HepG2 (cell line): ENCODE results near the gene MYH10. TPM values are rescaled to one million over a fixed set of nuclear protein-coding genes. Genes with fewer than 3 reads are reported as not detected.
A peak's percentile ranks its signal among the peaks of the same experiment; 100 is the strongest.

Experiments
- ATAC-seq: fragments of 200-7000 bp; cut with Tn5 transposase; 3 replicates; pipeline ENCODE4 v1.9.1; 2020; ENCODE audit warnings: mild to moderate bottlenecking, moderate library complexity
- BruUV-seq: library from RNA; stranded (reverse); fragments of 400-500 nt; replicated peaks from 2 replicates; lab custom pipeline; 2021; lab: Mats Ljungman, UMichigan
- CTCF ChIA-PET: fragments of 300-600 bp; formaldehyde crosslinking; extraction: SDS; loops from one replicate; lab custom pipeline; 2021; ENCODE audit warnings: low total read pairs, inconsistent platforms, low intra/inter-chr PET ratio; lab: Yijun Ruan, JAX
- POLR2A ChIA-PET: fragments of 350-600 bp; sonication (Branson Sonifier 250); formaldehyde crosslinking; loops from one replicate; lab custom pipeline; 2020; ENCODE audit warnings: antibody characterized with exemption, inconsistent platforms; lab: Yijun Ruan, JAX
- DNase-seq: peaks from one replicate; pipeline ENCODE4 v3.0.0-alpha.2; 2015; ENCODE audit warnings: low spot score
- FAIRE-seq: peaks from 3 replicates; lab custom pipeline; 2011; peaks lifted over from hg19 to GRCh38; lab: Jason Lieb, UNC
- H2AFZ ChIP-seq: one replicate; pipeline ENCODE4 v1.6.1; 2011; ENCODE audit warnings: low read length, inconsistent platforms
- H3K27ac ChIP-seq: fragments of 300-600 bp; 3 replicates; pipeline ENCODE4 v1.8.0; 2011; ENCODE audit warnings: mixed run types, mild to moderate bottlenecking, mixed read lengths, low read length, inconsistent platforms; ENCODE audit not compliant: insufficient read depth; ENCODE audit errors: extremely low read length
- H3K27me3 ChIP-seq, 2 experiments: fragments of 200-600 bp in 1 of 2; 2 replicates in 1 of 2; 3 replicates in 1 of 2; pipeline versions ENCODE4 v1.6.0 to v1.8.0; 2011; ENCODE audit warnings: low read length in 2 of 2, mild to moderate bottlenecking in 2 of 2, moderate library complexity in 2 of 2, inconsistent platforms in 1 of 2; ENCODE audit not compliant: insufficient read depth in 2 of 2, control insufficient read depth in 1 of 2
- H3K36me3 ChIP-seq, 2 experiments: fragments of 200-600 bp in 1 of 2; replicated peaks in 1 of 2; 2 replicates in 1 of 2; 3 replicates in 1 of 2; pipeline versions ENCODE4 v1.5.1 to v1.8.0; 2011; ENCODE audit warnings: low read length in 2 of 2, inconsistent platforms in 1 of 2; ENCODE audit not compliant: insufficient read depth in 2 of 2, control insufficient read depth in 1 of 2
- H3K4me1 ChIP-seq: 2 replicates; pipeline ENCODE4 v1.5.1; 2012; ENCODE audit warnings: low read length, inconsistent platforms; ENCODE audit not compliant: insufficient read depth
- H3K4me2 ChIP-seq: 2 replicates; pipeline ENCODE4 v1.6.0; 2011; ENCODE audit warnings: low read depth, low read length, inconsistent platforms
- H3K4me3 ChIP-seq, 3 experiments: fragments of 200-600 bp in 1 of 3; sonication (generic), shearing (Covaris generic) in 1 of 3; replicated peaks in 1 of 3; 2 replicates each; pipeline ENCODE4 v1.5.1; 2011 to 2016; ENCODE audit warnings: low read length in 3 of 3, inconsistent platforms in 2 of 3, low read depth in 2 of 3, mild to moderate bottlenecking in 2 of 3, control low read depth in 1 of 3, mixed read lengths in 1 of 3; ENCODE audit not compliant: insufficient read depth in 1 of 3
- H3K79me2 ChIP-seq: one replicate; pipeline ENCODE4 v1.6.1; 2011; ENCODE audit warnings: low read length, inconsistent platforms; ENCODE audit not compliant: insufficient read depth
- H3K9ac ChIP-seq: 2 replicates; pipeline ENCODE4 v1.6.0; 2011; ENCODE audit warnings: mild to moderate bottlenecking, low read depth, low read length, inconsistent platforms; ENCODE audit not compliant: insufficient read depth
- H3K9me3 ChIP-seq: 2 replicates; pipeline ENCODE4 v1.5.1; 2012; ENCODE audit warnings: mild to moderate bottlenecking, low read length
- H4K20me1 ChIP-seq: 2 replicates; pipeline ENCODE4 v1.6.0; 2011; ENCODE audit warnings: inconsistent platforms, mild to moderate bottlenecking, low read length, moderate library complexity; ENCODE audit not compliant: insufficient read depth
- ATRX ChIP-seq: sonication (generic); formaldehyde crosslinking; IDR thresholded peaks from 2 replicates; pipeline ENCODE4 v1.4.0; 2020; ENCODE audit warnings: missing genetic modification reagents, borderline replicate concordance
- CCDC6 ChIP-seq: sonication (generic); formaldehyde crosslinking; IDR thresholded peaks from 2 replicates; pipeline ENCODE4 v1.8.1; 2022; ENCODE audit warnings: mild to moderate bottlenecking, missing genetic modification reagents, moderate library complexity
- GATAD1 ChIP-seq: IDR thresholded peaks from 2 replicates; pipeline ENCODE4 v1.6.1; 2016; ENCODE audit warnings: missing genetic modification reagents, missing compliant biosample characterization
- GTF3A ChIP-seq: sonication (generic); formaldehyde crosslinking; conservative IDR thresholded peaks from 2 replicates; pipeline ENCODE4 v1.4.0; 2020; ENCODE audit warnings: mild to moderate bottlenecking, missing genetic modification reagents
- HNRNPK ChIP-seq: fragments of 200-400 bp; formaldehyde crosslinking; IDR thresholded peaks from 2 replicates; pipeline ENCODE4 v1.6.1; 2018; ENCODE audit warnings: low read length, low read depth, moderate library complexity, mild to moderate bottlenecking; ENCODE audit not compliant: poor library complexity, severe bottlenecking
- MBD4 ChIP-seq: IDR thresholded peaks from 2 replicates; pipeline ENCODE4 v1.6.1; 2012; ENCODE audit warnings: low read length, inconsistent platforms, borderline replicate concordance
- MEIS2 ChIP-seq: sonication (generic); formaldehyde crosslinking; IDR thresholded peaks from 2 replicates; pipeline ENCODE4 v1.9.0; 2021; ENCODE audit warnings: mild to moderate bottlenecking, missing genetic modification reagents
- MTA3 ChIP-seq: sonication (generic); formaldehyde crosslinking; IDR thresholded peaks from 2 replicates; pipeline ENCODE4 v1.4.0; 2020; ENCODE audit warnings: missing genetic modification reagents
- MTF2 ChIP-seq: sonication (generic); formaldehyde crosslinking; IDR thresholded peaks from 2 replicates; pipeline ENCODE4 v1.5.0; 2020; ENCODE audit warnings: missing genetic modification reagents, borderline replicate concordance
- NAIF1 ChIP-seq: sonication (generic); formaldehyde crosslinking; IDR thresholded peaks from 2 replicates; pipeline ENCODE4 v1.5.0; 2020; ENCODE audit warnings: mild to moderate bottlenecking, missing genetic modification reagents, borderline replicate concordance
- PCBP2 ChIP-seq: fragments of 200-400 bp; formaldehyde crosslinking; optimal IDR thresholded peaks from 2 replicates; pipeline ENCODE3; 2018; ENCODE audit warnings: low read length, low read depth; ENCODE audit not compliant: poor library complexity, severe bottlenecking
- PHF21A ChIP-seq: sonication (generic); formaldehyde crosslinking; IDR thresholded peaks from 2 replicates; pipeline ENCODE4 v1.5.0; 2020; ENCODE audit warnings: mild to moderate bottlenecking, missing genetic modification reagents
- PHF8 ChIP-seq: sonication (generic); formaldehyde crosslinking; IDR thresholded peaks from 2 replicates; pipeline ENCODE4 v1.5.0; 2020; ENCODE audit warnings: missing genetic modification reagents
- REXO4 ChIP-seq: sonication (generic); formaldehyde crosslinking; IDR thresholded peaks from 2 replicates; pipeline ENCODE4 v1.8.0; 2022; ENCODE audit warnings: missing genetic modification reagents, mild to moderate bottlenecking, borderline replicate concordance
- SP2 ChIP-seq: sonication (generic); formaldehyde crosslinking; IDR thresholded peaks from 2 replicates; pipeline ENCODE4 v1.5.1; 2020; ENCODE audit warnings: mild to moderate bottlenecking, missing genetic modification reagents
- SYNCRIP ChIP-seq: fragments of 200-400 bp; formaldehyde crosslinking; IDR thresholded peaks from 2 replicates; pipeline ENCODE4 v1.6.1; 2018; ENCODE audit warnings: mild to moderate bottlenecking, low read depth, low read length; ENCODE audit not compliant: insufficient read depth
- ZFP41 ChIP-seq: sonication (generic); formaldehyde crosslinking; IDR thresholded peaks from 2 replicates; pipeline ENCODE4 v1.4.0; 2020; ENCODE audit warnings: mild to moderate bottlenecking, missing genetic modification reagents, borderline replicate concordance
- ZNF138 ChIP-seq: sonication (generic); formaldehyde crosslinking; IDR thresholded peaks from 2 replicates; pipeline ENCODE4 v1.5.0; 2020; ENCODE audit warnings: mild to moderate bottlenecking, low read depth, missing genetic modification reagents
- ZNF263 ChIP-seq: sonication (generic); formaldehyde crosslinking; IDR thresholded peaks from 2 replicates; pipeline ENCODE4 v1.4.0; 2020; ENCODE audit warnings: missing genetic modification reagents
- ZNF30 ChIP-seq: sonication (generic); formaldehyde crosslinking; IDR thresholded peaks from 2 replicates; pipeline ENCODE4 v1.5.0; 2020; ENCODE audit warnings: mild to moderate bottlenecking, missing genetic modification reagents
- ZNF432 ChIP-seq: sonication (generic); formaldehyde crosslinking; IDR thresholded peaks from 2 replicates; pipeline ENCODE4 v1.5.0; 2020; ENCODE audit warnings: missing genetic modification reagents, mild to moderate bottlenecking, borderline replicate concordance
- ZNF468 ChIP-seq: sonication (generic); formaldehyde crosslinking; IDR thresholded peaks from 2 replicates; pipeline ENCODE4 v1.8.0; 2022; ENCODE audit warnings: mild to moderate bottlenecking, moderate library complexity, missing genetic modification reagents
- ZNF564 ChIP-seq: sonication (generic); formaldehyde crosslinking; IDR thresholded peaks from 2 replicates; pipeline ENCODE4 v1.8.1; 2023; ENCODE audit warnings: mild to moderate bottlenecking, missing genetic modification reagents
- ZNF816 ChIP-seq: sonication (generic); formaldehyde crosslinking; IDR thresholded peaks from 2 replicates; pipeline ENCODE4 v1.8.0; 2022; ENCODE audit warnings: missing genetic modification reagents, mild to moderate bottlenecking, borderline replicate concordance
- WGBS: methylation state at CpG from one replicate; pipeline ENCODE4 v1.1.6; 2017; ENCODE audit warnings: low lambda C conversion rate; 5-methylcytosine and 5-hydroxymethylcytosine counted together
- in situ Hi-C: cut with HindIII; loops from 2 replicates; pipeline ENCODE4 v1.10.0; 2017; ENCODE audit warnings: low pct_unique_long_range_greater_than_20kb; ENCODE audit not compliant: extremely low pct_ligation_motif_present
- intact Hi-C: fragments of 100-400 bp; cut with micrococcal nuclease; formaldehyde crosslinking; loops from one replicate; pipeline ENCODE4 v1.10.0; 2022; ENCODE audit not compliant: unreplicated experiment
- polyA plus RNA-seq, 8 experiments: library from polyadenylated mRNA; depleted of rRNA in 3 of 8; stranded (reverse) in 7 of 8; unstranded in 1 of 8; fragments of >200 nt; fragmentation: Illumina TruSeq in 4 of 8; extraction: Trizol in 4 of 8; gene quantifications; 2 replicates each; pipeline versions ENCODE4 v1.2.1 to v1.2.3, GENCODE V29; 2011 to 2016; ENCODE audit warnings: low read depth in 4 of 8, missing spikeins in 1 of 8, mixed read lengths in 1 of 8; ENCODE audit not compliant: insufficient read depth in 1 of 8
- total RNA-seq, 5 experiments: library from RNA; depleted of rRNA; stranded (reverse); fragments of >200 nt; fragmentation: Illumina TruSeq; extraction: Trizol; gene quantifications; 2 replicates each; pipeline ENCODE4 v1.2.3, GENCODE V29; 2016; ENCODE audit warnings: low read depth in 1 of 5
- TF ChIP-seq, protein P1 (sequence below): sonication (generic); formaldehyde crosslinking; IDR thresholded peaks from 2 replicates; pipeline ENCODE4 v1.4.0; 2020; ENCODE audit warnings: missing genetic modification reagents; ENCODE audit errors: not compliant biosample characterization

Gene MYH10
- total and polyA plus RNA-seq, 2 of the 13 experiments (the other 11 are each of a cell fraction or from before 2014, with no cell fraction given) = 43.4 to 68.6 TPM

DNA sequence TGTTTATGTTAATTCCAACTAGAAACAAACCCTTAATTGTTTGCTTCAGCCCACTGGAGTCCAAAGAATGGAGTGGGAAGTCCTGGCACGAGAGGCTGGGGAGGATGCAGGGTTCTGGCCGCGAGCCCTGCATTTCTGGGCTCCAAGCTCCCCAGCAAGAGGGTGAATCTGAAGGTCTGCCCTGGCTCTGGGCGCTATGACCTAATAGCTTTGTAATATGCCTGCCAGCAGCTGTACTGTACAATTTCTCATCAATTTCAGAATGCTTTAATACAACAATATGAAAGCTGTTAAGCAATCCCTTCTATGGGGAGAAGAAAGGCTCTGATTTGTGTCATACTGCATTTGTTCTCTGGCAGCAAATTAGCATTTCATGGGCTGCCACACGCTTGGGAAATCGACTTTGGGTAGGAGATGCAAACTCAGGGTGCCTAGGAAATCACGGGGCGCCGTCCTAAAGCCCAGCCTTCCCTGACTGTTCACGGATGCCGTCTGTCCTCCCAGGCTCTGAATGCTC, 151.0 kb downstream of the MYH10 start (continued):
- TF ChIP-seq SYNCRIP (no peak), ZFP41 (CRISPR knock-in tag) (no peak), ZNF30 (CRISPR knock-in tag) (no peak), HNRNPK (no peak), ZNF263 (CRISPR knock-in tag) (no peak), MTA3 (no peak), GATAD1 (CRISPR knock-in tag) (no peak), SP2 (no peak), ZNF564 (CRISPR knock-in tag) (no peak)

DNA sequence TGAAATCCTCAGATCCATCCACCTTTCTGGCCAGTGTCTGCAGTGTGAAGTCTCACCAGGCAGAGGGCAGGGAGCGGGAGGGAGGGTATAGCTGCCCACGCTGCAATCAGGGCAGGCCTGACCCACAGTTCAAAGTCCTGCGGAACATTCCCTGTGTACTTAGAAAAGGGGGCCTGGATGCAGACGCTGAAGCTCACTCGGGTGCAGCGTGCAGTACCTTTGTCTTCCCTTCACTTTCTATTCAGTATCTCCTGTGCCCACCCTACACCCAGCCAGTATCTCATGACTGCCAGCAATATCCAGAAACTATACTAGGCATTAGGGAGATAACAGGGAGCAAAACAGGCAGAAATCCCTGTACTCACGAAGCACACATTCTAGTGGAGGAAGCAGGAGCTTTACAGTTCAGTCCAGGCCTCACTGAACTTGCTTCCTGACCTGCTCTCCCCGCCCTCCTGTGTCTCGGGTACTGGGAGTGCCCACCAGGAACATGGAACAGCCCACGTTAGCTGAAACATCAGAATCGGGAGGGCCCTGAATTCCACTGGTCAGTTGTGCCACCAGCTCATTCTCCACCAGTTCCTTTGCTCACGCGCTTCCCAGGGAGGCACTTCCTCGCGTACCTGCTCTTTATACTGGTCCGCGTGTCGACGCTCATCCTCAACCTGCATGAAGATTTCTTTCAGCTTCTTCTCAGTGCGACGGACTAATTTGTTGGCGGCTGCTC, 152.6 kb downstream of the MYH10 start:
- Histone ChIP-seq H3K27me3 (no peaks in the 10 kb centered on the region), H3K4me3 (no peak overlapping the region), H3K79me2 (no peaks in the 10 kb centered on the region), H3K27ac (peak overlapping the region; percentile 34), H3K4me1 (peaks cover 22% of the 10 kb centered on the region), H2AFZ (no peak overlapping the region), H3K9ac (no peak overlapping the region), H3K36me3 (peaks cover 38 to 97% of the 10 kb centered on the region in 2 experiments), H3K9me3 (no peaks in the 10 kb centered on the region), H3K4me2 (no peak overlapping the region; the same call in 1 of the 2 replicates), H4K20me1 (peaks cover 3% of the 10 kb centered on the region; the same call in 1 of the 2 replicates)
- DNase-seq (peak; percentile 30), FAIRE-seq (no peak), ATAC-seq (peak; percentile 66)
- WGBS = 81% methylated on average over 17 of the region's 22 CpGs
- BruUV-seq = no TSS peak
- in situ Hi-C loops (no loop called here), intact Hi-C loops (no loop called here)
- CTCF ChIA-PET = interaction anchor here (0.8 kb wide), 1 partner anchor 95 kb away, joined by 3 read pairs; the partner anchor contains the start of gene RPL26
- POLR2A ChIA-PET = interaction anchor here (1.2 kb wide), 1 partner anchor 42 kb away, joined by 4 read pairs; the partner anchor contains the start of gene NDEL1
- no peak for TF ChIP-seq REXO4 (CRISPR knock-in tag)
- TF ChIP-seq ZNF468 (CRISPR knock-in tag) = no peak
- no peak for TF ChIP-seq ZNF138 (CRISPR knock-in tag)
- no peak for TF ChIP-seq PCBP2
- TF ChIP-seq MTF2 = no peak
- TF ChIP-seq ZNF432 = no peak
- TF ChIP-seq, protein P1, sequence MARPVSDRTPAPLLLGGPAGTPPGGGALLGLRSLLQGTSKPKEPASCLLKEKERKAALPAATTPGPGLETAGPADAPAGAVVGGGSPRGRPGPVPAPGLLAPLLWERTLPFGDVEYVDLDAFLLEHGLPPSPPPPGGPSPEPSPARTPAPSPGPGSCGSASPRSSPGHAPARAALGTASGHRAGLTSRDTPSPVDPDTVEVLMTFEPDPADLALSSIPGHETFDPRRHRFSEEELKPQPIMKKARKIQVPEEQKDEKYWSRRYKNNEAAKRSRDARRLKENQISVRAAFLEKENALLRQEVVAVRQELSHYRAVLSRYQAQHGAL (CRISPR knock-in tag) = no peak
- no peak for TF ChIP-seq MBD4
- TF ChIP-seq CCDC6 (CRISPR knock-in tag) = no peak
- TF ChIP-seq NAIF1 (CRISPR knock-in tag) = no peak
- TF ChIP-seq ATRX (CRISPR knock-in tag) = no peak
- no peak for TF ChIP-seq ZNF816 (CRISPR knock-in tag)
- TF ChIP-seq PHF8 (CRISPR knock-in tag) = no peak
- TF ChIP-seq MEIS2 = no peak
- 0 out of 2 replicates have a peak, but pooled peaks have one; percentile 22 for TF ChIP-seq PHF21A (CRISPR knock-in tag)
- no peak for TF ChIP-seq GTF3A
